WTC11 (cell line): ENCODE data around the gene RAD9A. TPM values are rescaled to one million over a fixed set of nuclear protein-coding genes. Genes with fewer than 3 reads are reported as not detected.

Experiments
- ATAC-seq: fragments of 200-7000 bp; cut with Tn5 transposase; 2 replicates; pipeline ENCODE4 v1.10.0; 2021; ENCODE audit warnings: mild to moderate bottlenecking, moderate library complexity
- CTCF ChIA-PET: fragments of 300-600 bp; sonication (Branson Sonifier 250); formaldehyde crosslinking; loops from one replicate; lab custom pipeline; 2021; ENCODE audit warnings: antibody characterized with exemption; lab: Charles Lee
- POLR2A ChIA-PET: fragments of 350-600 bp; sonication (Branson Sonifier 250); formaldehyde crosslinking; loops from one replicate; lab custom pipeline; 2021; ENCODE audit warnings: antibody characterized with exemption; lab: Charles Lee
- DNase-seq: peaks from one replicate; pipeline ENCODE4 v3.0.0; 2021; ENCODE audit warnings: low spot score
- H3K27ac Mint-ChIP-seq: 2 replicates; pipeline ENCODE4 v1.8.0; 2021; ENCODE audit warnings: mixed read lengths
- H3K27me3 Mint-ChIP-seq: 2 replicates; pipeline ENCODE4 v1.8.0; 2021; ENCODE audit warnings: low read depth, mild to moderate bottlenecking, moderate library complexity, mixed read lengths
- H3K36me3 Mint-ChIP-seq: 2 replicates; pipeline ENCODE4 v1.8.0; 2021; ENCODE audit warnings: mixed read lengths
- H3K4me1 Mint-ChIP-seq: 2 replicates; pipeline ENCODE4 v1.8.0; 2022; ENCODE audit warnings: mixed read lengths
- H3K4me3 Mint-ChIP-seq: 2 replicates; pipeline ENCODE4 v1.8.0; 2021; ENCODE audit warnings: mild to moderate bottlenecking, moderate library complexity, mixed read lengths
- H3K9me3 Mint-ChIP-seq: 2 replicates; pipeline ENCODE4 v1.8.0; 2021; ENCODE audit warnings: mixed read lengths
- CBFB ChIP-seq: sonication (generic); formaldehyde crosslinking; IDR thresholded peaks from 2 replicates; pipeline ENCODE4 v1.8.1; 2022; ENCODE audit warnings: mild to moderate bottlenecking, low read depth, missing genetic modification reagents
- CREB1 ChIP-seq: sonication (generic); formaldehyde crosslinking; IDR thresholded peaks from 2 replicates; pipeline ENCODE4 v1.8.0; 2023; ENCODE audit warnings: mild to moderate bottlenecking, missing genetic modification reagents
- EMX1 ChIP-seq: fragments of 250-450 bp; sonication (Bioruptor Pico); IDR thresholded peaks from 2 replicates; pipeline ENCODE4 v1.8.0; 2021; ENCODE audit warnings: mild to moderate bottlenecking
- ESRRA ChIP-seq: sonication (generic); formaldehyde crosslinking; IDR thresholded peaks from 2 replicates; pipeline ENCODE4 v1.8.1; 2022; ENCODE audit warnings: mild to moderate bottlenecking, missing genetic modification reagents, borderline replicate concordance
- HMGA2 ChIP-seq: fragments of 250-450 bp; sonication (Bioruptor Pico); IDR thresholded peaks from 2 replicates; pipeline ENCODE4 v1.4.0; 2021; ENCODE audit warnings: mild to moderate bottlenecking, moderate library complexity
- JAZF1 ChIP-seq: fragments of 250-450 bp; sonication (Bioruptor Pico); IDR thresholded peaks from 2 replicates; pipeline ENCODE4 v1.9.0; 2021; ENCODE audit warnings: moderate library complexity, mild to moderate bottlenecking, inconsistent platforms
- KAT7 ChIP-seq: sonication (generic); formaldehyde crosslinking; IDR thresholded peaks from 2 replicates; pipeline ENCODE4 v1.8.1; 2023; ENCODE audit warnings: missing genetic modification reagents, mild to moderate bottlenecking, borderline replicate concordance
- MYBL2 ChIP-seq: sonication (generic); formaldehyde crosslinking; IDR thresholded peaks from 2 replicates; pipeline ENCODE4 v1.8.1; 2023; ENCODE audit warnings: mild to moderate bottlenecking, moderate library complexity, missing genetic modification reagents
- TEAD4 ChIP-seq: sonication (generic); formaldehyde crosslinking; IDR thresholded peaks from 2 replicates; pipeline ENCODE4 v1.8.0; 2022; ENCODE audit warnings: mild to moderate bottlenecking, missing genetic modification reagents
- ZNF416 ChIP-seq: fragments of 250-450 bp; sonication (Bioruptor Pico); IDR thresholded peaks from 2 replicates; pipeline ENCODE4 v1.9.0; 2021; ENCODE audit warnings: mild to moderate bottlenecking, inconsistent platforms
- total RNA-seq: library from RNA; stranded (reverse); gene quantifications from 3 replicates; pipeline ENCODE4 v1.2.3, GENCODE V29; 2021
- TF ChIP-seq, protein P1 (sequence below): sonication (generic); formaldehyde crosslinking; IDR thresholded peaks from 2 replicates; pipeline ENCODE4 v1.8.1; 2022; ENCODE audit warnings: mild to moderate bottlenecking, moderate library complexity, missing genetic modification reagents
- TF ChIP-seq, protein P2 (sequence below): sonication (generic); formaldehyde crosslinking; IDR thresholded peaks from 2 replicates; pipeline ENCODE4 v1.8.1; 2022; ENCODE audit warnings: mild to moderate bottlenecking, missing genetic modification reagents, moderate library complexity, borderline replicate concordance
- TF ChIP-seq, protein P3 (sequence below): fragments of 200-600 bp; IDR thresholded peaks from 2 replicates; pipeline ENCODE4 v1.8.0; 2022; ENCODE audit warnings: antibody characterized with exemption
- TF ChIP-seq, protein P4 (sequence below): sonication (generic); formaldehyde crosslinking; IDR thresholded peaks from 2 replicates; pipeline ENCODE4 v1.8.0; 2023; ENCODE audit warnings: missing genetic modification reagents, mild to moderate bottlenecking, borderline replicate concordance
- TF ChIP-seq, protein P5 (sequence below): sonication (generic); formaldehyde crosslinking; IDR thresholded peaks from 2 replicates; pipeline ENCODE4 v1.8.1; 2023; ENCODE audit warnings: mild to moderate bottlenecking, missing genetic modification reagents
- TF ChIP-seq, protein P6 (sequence below): sonication (generic); formaldehyde crosslinking; IDR thresholded peaks from 2 replicates; pipeline ENCODE4 v1.8.1; 2023; ENCODE audit warnings: mild to moderate bottlenecking, missing genetic modification reagents, moderate library complexity

The RAD9A gene
- total RNA-seq, 1 experiment from 2014 or later = 45.5 TPM

DNA sequence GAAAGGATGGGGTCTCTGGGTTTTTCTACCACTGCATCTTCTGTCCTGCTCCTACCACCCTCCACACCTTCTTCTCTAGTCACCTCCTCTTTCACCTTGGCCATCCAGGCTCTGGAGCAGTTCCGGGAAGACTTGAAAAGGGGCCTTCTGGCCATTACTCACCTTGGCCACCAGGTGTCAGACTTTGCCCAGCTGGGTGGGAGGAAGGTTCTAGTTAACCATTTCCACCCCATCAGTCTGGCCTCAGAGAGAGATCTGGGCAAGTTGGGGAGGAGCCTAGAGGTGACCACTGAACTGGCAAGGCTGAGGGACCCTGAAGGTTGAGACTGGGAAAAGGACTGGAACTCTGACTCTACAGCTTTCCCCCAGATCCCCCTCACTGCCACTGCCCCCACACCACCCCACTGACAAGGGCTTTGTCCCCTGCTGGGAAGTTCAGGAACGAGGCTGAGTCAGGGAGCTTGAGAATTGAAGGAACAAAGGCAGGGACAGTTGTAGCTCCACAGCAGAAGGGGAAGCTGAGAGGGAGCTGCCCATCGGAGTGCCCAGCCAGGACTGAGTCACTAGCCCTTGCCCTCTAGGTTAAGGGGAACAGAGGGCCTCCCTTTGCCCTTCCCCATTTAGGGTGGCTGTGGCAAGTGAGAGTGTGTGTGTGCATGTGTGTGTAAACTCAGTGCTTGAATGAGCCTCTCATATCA, 34.8 kb upstream of the RAD9A start (continued):
- TF ChIP-seq, protein P1, sequence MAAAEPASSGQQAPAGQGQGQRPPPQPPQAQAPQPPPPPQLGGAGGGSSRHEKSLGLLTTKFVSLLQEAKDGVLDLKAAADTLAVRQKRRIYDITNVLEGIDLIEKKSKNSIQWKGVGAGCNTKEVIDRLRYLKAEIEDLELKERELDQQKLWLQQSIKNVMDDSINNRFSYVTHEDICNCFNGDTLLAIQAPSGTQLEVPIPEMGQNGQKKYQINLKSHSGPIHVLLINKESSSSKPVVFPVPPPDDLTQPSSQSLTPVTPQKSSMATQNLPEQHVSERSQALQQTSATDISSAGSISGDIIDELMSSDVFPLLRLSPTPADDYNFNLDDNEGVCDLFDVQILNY = no peak
- no peak for TF ChIP-seq JAZF1 (CRISPR knock-in tag)

DNA sequence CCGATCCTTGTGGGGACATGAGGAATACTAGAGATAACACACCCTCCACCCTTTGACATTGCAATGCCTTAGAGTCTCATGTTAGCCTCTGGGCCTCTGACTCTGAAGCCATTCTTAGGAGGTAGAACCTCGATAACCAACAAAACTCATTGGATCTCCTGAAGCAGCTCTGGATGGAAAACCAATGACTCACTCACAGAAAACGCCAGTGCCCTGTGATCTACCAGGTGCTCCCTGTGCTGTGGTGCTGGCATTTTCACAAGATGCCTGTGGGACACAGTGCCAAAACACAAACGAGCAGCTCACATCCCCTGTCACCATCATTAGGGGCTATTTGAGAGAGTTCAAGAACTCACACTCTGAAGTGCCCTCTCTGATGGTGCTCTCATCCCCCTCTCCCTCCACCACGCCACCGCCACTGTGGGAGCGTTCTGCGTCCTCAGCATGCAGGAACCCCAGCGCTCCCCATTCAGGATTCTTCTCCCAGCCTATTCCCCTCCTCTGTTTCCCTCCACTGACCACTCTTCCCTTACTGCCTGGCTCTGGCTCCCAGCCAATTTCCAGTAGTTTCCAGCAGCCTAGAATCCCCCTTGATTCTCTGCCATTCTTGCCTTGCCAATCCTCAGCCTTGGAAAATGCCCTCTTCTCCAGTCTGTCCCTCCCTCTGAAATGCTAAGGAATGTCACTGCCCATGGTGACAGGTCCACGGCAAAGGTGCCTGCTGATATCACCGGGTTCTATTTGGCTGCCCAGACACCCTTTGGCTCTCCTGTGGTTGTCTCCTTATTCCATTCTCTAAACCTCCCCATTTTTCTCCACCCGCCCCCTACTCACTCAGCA, 33.7 kb upstream of the RAD9A start:
- peaks cover 42% of the 10 kb centered on the region for H3K27me3 Mint-ChIP-seq
- H3K9me3 Mint-ChIP-seq = no peaks in the 10 kb centered on the region
- CTCF ChIA-PET = interaction anchor here (1.0 to 10.1 kb wide), 5 partner anchors 12 to 97 kb away, joined by 3 to 842 read pairs (median 8); partner anchors contain the start of gene CLCF1
- no peak for DNase-seq
- POLR2A ChIA-PET = no interaction called here
- H3K36me3 Mint-ChIP-seq = no peaks in the 10 kb centered on the region
- H3K4me1 Mint-ChIP-seq = peaks cover 24% of the 10 kb centered on the region
- ATAC-seq = no peak
- no peak overlapping the region for H3K4me3 Mint-ChIP-seq
- no peak for TF ChIP-seq CREB1
- H3K27ac Mint-ChIP-seq = no peak overlapping the region

DNA sequence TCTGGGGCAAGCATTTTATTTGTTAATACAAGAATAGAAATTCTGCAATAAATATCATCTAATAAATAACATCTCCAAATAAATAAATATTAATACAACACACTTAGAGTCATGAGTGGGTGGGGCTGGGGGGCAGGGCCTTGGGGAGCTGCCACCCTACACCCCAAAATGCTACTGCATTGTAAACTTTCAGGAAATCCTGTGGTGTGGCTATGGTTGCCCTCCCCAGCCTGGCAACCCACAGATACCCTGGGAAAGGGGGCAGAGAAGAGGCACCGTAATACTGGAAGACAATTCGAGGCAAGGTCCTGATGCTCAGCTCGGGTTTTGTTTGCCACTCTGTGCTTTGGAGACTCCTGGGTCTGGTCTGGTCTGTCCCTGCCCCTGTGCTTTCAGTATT, 27.6 kb upstream of the RAD9A start:
- CTCF ChIA-PET = interaction anchor here (0.9 to 25.7 kb wide), 5 partner anchors 11 to 25 kb away, joined by 3 to 842 read pairs (median 8); partner anchors contain the start of gene POLD4
- Mint-ChIP-seq H3K36me3 (no peaks in the 10 kb centered on the region), H3K9me3 (no peaks in the 10 kb centered on the region), H3K4me1 (peaks cover 12% of the 10 kb centered on the region), H3K27ac (no peak overlapping the region), H3K27me3 (peaks cover 67% of the 10 kb centered on the region), H3K4me3 (no peak overlapping the region)
- ATAC-seq = no peak
- POLR2A ChIA-PET = no interaction called here
- no peak for DNase-seq
- TF ChIP-seq MYBL2 (CRISPR knock-in tag) (no peak), ZNF416 (CRISPR knock-in tag) (no peak), TEAD4 (CRISPR knock-in tag) (no peak), KAT7 (CRISPR knock-in tag) (no peak), ESRRA (no peak), EMX1 (no peak), CBFB (CRISPR knock-in tag) (no peak), HMGA2 (CRISPR knock-in tag) (no peak)
- TF ChIP-seq, protein P2, sequence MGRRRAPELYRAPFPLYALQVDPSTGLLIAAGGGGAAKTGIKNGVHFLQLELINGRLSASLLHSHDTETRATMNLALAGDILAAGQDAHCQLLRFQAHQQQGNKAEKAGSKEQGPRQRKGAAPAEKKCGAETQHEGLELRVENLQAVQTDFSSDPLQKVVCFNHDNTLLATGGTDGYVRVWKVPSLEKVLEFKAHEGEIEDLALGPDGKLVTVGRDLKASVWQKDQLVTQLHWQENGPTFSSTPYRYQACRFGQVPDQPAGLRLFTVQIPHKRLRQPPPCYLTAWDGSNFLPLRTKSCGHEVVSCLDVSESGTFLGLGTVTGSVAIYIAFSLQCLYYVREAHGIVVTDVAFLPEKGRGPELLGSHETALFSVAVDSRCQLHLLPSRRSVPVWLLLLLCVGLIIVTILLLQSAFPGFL (CRISPR knock-in tag) = no peak
- TF ChIP-seq, protein P3, sequence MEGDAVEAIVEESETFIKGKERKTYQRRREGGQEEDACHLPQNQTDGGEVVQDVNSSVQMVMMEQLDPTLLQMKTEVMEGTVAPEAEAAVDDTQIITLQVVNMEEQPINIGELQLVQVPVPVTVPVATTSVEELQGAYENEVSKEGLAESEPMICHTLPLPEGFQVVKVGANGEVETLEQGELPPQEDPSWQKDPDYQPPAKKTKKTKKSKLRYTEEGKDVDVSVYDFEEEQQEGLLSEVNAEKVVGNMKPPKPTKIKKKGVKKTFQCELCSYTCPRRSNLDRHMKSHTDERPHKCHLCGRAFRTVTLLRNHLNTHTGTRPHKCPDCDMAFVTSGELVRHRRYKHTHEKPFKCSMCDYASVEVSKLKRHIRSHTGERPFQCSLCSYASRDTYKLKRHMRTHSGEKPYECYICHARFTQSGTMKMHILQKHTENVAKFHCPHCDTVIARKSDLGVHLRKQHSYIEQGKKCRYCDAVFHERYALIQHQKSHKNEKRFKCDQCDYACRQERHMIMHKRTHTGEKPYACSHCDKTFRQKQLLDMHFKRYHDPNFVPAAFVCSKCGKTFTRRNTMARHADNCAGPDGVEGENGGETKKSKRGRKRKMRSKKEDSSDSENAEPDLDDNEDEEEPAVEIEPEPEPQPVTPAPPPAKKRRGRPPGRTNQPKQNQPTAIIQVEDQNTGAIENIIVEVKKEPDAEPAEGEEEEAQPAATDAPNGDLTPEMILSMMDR = no peak
- TF ChIP-seq, protein P4, sequence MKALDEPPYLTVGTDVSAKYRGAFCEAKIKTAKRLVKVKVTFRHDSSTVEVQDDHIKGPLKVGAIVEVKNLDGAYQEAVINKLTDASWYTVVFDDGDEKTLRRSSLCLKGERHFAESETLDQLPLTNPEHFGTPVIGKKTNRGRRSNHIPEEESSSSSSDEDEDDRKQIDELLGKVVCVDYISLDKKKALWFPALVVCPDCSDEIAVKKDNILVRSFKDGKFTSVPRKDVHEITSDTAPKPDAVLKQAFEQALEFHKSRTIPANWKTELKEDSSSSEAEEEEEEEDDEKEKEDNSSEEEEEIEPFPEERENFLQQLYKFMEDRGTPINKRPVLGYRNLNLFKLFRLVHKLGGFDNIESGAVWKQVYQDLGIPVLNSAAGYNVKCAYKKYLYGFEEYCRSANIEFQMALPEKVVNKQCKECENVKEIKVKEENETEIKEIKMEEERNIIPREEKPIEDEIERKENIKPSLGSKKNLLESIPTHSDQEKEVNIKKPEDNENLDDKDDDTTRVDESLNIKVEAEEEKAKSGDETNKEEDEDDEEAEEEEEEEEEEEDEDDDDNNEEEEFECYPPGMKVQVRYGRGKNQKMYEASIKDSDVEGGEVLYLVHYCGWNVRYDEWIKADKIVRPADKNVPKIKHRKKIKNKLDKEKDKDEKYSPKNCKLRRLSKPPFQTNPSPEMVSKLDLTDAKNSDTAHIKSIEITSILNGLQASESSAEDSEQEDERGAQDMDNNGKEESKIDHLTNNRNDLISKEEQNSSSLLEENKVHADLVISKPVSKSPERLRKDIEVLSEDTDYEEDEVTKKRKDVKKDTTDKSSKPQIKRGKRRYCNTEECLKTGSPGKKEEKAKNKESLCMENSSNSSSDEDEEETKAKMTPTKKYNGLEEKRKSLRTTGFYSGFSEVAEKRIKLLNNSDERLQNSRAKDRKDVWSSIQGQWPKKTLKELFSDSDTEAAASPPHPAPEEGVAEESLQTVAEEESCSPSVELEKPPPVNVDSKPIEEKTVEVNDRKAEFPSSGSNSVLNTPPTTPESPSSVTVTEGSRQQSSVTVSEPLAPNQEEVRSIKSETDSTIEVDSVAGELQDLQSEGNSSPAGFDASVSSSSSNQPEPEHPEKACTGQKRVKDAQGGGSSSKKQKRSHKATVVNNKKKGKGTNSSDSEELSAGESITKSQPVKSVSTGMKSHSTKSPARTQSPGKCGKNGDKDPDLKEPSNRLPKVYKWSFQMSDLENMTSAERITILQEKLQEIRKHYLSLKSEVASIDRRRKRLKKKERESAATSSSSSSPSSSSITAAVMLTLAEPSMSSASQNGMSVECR (CRISPR knock-in tag) = no peak
- TF ChIP-seq, protein P5, sequence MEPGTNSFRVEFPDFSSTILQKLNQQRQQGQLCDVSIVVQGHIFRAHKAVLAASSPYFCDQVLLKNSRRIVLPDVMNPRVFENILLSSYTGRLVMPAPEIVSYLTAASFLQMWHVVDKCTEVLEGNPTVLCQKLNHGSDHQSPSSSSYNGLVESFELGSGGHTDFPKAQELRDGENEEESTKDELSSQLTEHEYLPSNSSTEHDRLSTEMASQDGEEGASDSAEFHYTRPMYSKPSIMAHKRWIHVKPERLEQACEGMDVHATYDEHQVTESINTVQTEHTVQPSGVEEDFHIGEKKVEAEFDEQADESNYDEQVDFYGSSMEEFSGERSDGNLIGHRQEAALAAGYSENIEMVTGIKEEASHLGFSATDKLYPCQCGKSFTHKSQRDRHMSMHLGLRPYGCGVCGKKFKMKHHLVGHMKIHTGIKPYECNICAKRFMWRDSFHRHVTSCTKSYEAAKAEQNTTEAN (CRISPR knock-in tag) = no peak
- TF ChIP-seq, protein P6, sequence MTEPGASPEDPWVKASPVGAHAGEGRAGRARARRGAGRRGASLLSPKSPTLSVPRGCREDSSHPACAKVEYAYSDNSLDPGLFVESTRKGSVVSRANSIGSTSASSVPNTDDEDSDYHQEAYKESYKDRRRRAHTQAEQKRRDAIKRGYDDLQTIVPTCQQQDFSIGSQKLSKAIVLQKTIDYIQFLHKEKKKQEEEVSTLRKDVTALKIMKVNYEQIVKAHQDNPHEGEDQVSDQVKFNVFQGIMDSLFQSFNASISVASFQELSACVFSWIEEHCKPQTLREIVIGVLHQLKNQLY (CRISPR knock-in tag) = no peak
